ENCODE results near the gene ALOX15B.

Gene ALOX15B

DNA sequence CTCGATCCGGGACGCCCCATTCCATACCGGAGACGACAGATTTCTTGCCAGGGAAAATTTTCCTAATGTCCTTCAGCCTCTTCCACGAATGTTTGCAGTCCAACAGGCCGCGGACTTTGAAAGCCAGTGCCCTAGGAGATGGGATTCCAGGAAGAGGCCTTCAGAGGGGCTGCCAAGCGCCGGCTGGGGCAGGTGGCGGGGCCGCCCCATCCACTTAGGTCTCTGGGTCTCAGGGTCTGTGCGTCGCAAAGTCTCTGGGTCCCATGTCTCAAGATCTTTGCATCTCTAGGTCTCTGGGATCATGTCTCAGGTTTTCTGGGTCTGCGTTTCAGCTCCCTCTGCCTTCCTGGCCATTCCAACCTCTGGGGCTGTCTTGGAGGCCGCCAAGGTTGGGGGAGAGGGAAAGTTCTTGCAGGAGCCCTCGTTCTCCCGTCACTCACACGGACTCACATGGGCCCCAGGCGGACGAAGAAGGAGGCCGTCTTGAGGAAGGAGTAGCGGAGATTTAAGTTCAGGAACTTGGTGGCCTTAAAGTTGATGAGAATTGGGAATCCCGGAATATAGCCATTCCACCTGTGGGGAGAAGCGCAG is 41.4 kb downstream of the ALOX15B start:
- no peak for DNase-seq (ENCODE audit: low read depth)

DNA sequence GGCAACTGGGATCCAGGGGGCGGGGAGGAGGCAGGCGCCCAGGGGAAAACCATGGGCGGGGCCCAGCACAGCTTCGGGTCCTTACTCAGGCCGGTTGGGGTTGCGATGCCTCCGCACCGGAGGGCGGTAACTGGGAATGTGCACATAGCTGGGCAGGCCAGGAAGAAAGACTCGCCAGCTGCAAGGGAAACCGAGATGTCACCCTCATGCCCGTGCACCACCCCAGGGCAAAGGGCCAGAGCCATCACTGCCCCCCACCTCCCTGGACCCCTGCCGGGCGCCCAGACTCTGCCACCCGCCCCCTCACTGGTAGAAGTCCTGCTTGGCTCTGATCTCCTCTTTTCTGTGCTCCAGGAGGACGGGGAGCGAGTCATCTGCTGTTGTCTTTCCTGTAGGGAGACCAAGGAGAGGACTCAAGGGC is 42.0 kb downstream of the ALOX15B start:
- DNase-seq (ENCODE audit: low read depth) = no peak

DNA sequence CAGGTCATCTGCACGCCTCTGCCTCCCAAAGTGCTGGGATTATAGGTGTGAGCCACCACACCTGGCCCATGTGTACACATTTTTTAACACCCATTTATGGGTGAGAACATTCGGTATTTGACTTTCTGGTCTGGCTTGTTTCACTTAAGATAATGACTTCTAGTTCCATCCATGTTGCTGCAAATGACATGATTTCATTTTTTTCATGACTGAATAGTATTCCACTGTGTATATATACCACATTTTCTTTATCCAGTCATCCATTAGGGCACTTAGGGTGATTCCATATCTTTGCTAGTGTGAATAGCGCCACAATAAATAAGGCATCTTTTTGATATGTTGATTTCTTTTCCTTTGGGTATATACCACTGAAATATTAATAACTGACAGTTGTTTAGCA is 43.0 kb downstream of the ALOX15B start:
- no peak for DNase-seq (ENCODE audit: low read depth)

GRCh38 chr17:8082292-8082691 is 43.4 kb downstream of the ALOX15B start:
- no peak for DNase-seq (ENCODE audit: low read depth)

- no peak for DNase-seq (ENCODE audit: low read depth)
These were observed 45.4 kb downstream of the ALOX15B start for GRCh38 chr17:8084250-8084649.

DNA sequence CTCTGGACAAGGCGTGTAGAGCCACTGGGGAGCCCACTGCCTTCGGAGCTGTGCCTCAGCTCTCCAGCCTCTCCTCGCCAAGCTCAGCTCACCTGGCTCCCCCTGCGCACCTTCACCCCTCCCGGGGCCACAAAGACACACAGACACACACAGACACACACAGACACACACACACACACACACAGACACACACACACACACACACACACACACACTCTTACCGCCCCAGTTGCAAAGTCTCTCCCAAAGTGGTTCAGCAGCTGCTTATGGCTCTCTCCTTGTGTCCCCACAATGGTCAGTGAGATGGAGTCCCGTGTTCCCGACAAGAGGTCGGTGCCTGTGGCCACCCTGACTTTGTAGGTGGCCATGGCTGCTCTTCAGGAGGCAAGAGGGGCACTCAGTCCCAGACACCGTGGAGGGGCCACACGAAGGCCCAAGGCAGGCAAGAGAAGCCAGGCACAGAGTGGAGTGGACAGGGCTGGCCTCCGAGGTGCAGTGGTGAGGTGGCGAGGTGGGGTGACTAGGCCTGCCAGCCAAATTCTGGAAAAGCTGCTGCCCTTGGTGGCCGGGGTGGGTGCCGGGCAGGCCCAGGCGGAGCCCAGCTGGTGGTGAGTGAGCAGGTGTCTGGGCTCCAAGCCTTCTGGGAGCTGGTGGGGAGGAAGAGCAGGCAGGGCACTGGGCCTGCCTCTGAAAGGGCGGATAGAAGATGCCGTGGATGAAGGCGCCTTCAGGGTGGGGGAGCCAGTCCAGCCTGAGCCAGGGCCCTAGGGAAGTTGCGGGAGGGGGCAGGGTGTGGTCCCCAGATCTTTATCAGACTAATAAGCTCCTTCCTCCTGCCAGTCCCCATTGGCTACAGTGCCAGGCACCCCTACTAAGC is 48.5 kb downstream of the ALOX15B start, which contains the start of gene ALOX12B:
Gene ALOX12B, minus strand, starts transcription at position 642 of the 877 bp plus-strand sequence. Its CDS starts 274 bp downstream, at position 368.
- no peak for DNase-seq (ENCODE audit: low read depth)

GRCh38 chr17:8087952-8088230 is 49.0 kb downstream of the ALOX15B start:
- no peak for DNase-seq (ENCODE audit: low read depth)

DNA sequence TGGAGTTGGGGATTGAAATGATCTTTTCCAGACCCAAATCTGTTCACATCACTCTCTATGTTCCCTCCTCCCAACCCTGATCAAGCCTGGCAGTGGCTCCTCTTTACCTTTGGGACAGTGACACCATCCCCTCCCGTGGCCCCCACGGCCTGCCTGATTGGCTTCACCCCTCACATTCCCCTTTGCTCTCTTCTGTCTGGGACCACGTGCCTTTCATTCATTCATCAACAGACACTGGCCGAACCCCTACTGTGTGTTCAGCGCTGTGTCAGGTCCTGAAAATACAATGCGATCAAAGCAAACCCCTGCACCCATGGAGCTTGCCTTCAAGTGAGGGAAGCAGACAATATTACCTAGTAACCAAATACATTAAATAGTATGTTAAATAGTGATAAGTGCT is 50.9 kb downstream of the ALOX15B start:
- DNase-seq (ENCODE audit: low read depth) = no peak

DNA sequence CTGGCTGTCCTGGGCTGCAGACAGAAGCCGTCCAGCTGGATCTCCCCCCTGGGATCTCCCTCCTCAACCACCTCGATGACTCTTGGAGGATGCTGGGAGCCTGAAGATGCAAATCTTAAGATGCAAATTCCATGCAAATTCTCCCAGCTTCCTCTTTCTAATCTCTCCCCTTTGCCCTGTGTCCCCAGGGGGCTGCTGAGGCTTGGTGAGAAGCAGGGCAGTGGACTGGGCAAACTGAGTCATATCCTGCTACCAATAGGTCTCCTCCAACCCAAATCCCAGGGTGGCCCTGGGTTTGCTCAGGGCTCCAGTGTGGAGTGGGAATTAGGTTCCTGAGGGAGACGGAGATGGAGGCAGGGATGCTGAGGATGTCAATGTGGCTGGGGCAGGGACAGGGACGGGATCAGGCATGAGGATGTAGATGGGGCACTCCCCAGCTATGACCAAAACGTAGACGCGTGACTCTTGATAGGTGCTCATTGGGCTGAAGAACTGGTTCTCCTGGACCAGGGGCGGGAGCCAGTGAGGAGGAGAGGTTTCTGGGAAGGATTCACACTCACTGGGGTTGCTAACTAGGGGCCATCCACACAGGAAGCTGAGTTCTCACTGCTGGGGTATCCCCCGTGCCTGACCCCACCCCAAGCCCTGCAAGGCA is 52.3 kb downstream of the ALOX15B start:
- no peak for DNase-seq (ENCODE audit: low read depth)

- no peak for DNase-seq (ENCODE audit: low read depth)
These were observed 56.5 kb downstream of the ALOX15B start for GRCh38 chr17:8095361-8095760.

- DNase-seq (ENCODE audit: low read depth) = no peak
These were observed 57.7 kb downstream of the ALOX15B start for GRCh38 chr17:8096541-8096940.
